Endothelial cell of umbilical vein (primary cell): Measurements from ENCODE around the gene RPS24. TPM values are rescaled to one million over a fixed set of nuclear protein-coding genes. Genes with fewer than 3 reads are reported as not detected.

ENCODE experiments used
- BruUV-seq: library from RNA; stranded (reverse); fragments of 400-500 nt; replicated peaks from 2 replicates; lab custom pipeline; 2021; lab: Mats Ljungman, UMichigan
- CTCF ChIA-PET: fragments of 300-600, 350-600 bp; sonication (Branson Sonifier 250); formaldehyde crosslinking; loops from one replicate; lab custom pipeline; 2021; ENCODE audit warnings: antibody characterized with exemption, inconsistent platforms; lab: Charles Lee
- POLR2A ChIA-PET: fragments of 300-600, 350-600 bp; sonication (Branson Sonifier 250); formaldehyde crosslinking; loops from one replicate; lab custom pipeline; 2021; ENCODE audit warnings: antibody characterized with exemption, inconsistent platforms; lab: Charles Lee
- DNase-seq: peaks from one replicate; pipeline ENCODE4 v3.0.0-alpha.2; 2011; ENCODE audit warnings: low read depth, low spot score
- FAIRE-seq: peaks from 2 replicates; lab custom pipeline; 2011; peaks lifted over from hg19 to GRCh38; lab: Jason Lieb, UNC
- H2AFZ ChIP-seq: 2 replicates; pipeline ENCODE4 v1.6.0; 2012; ENCODE audit warnings: low read depth, low read length, control low read depth, inconsistent platforms
- H3K27ac ChIP-seq: 2 replicates; pipeline ENCODE4 v1.5.1; 2011; ENCODE audit warnings: low read depth, mild to moderate bottlenecking, control low read depth, low read length, moderate library complexity; ENCODE audit not compliant: insufficient read depth
- H3K27me3 ChIP-seq, 2 experiments: 2 replicates each; pipeline versions ENCODE4 v1.6.0 to v1.6.1; 2011; ENCODE audit warnings: low read length in 2 of 2, mixed read lengths in 1 of 2; ENCODE audit not compliant: control insufficient read depth in 2 of 2, insufficient read depth in 2 of 2
- H3K36me3 ChIP-seq, 2 experiments: 2 replicates in 1 of 2; 3 replicates in 1 of 2; pipeline ENCODE4 v1.5.1; 2011; ENCODE audit warnings: low read length in 2 of 2, mild to moderate bottlenecking in 1 of 2, moderate library complexity in 1 of 2; ENCODE audit not compliant: control insufficient read depth in 2 of 2, insufficient read depth in 2 of 2; ENCODE audit errors: extremely low read depth in 1 of 2
- H3K4me1 ChIP-seq: 3 replicates; pipeline ENCODE4 v1.5.1; 2011; ENCODE audit warnings: mild to moderate bottlenecking, low read length; ENCODE audit not compliant: control insufficient read depth, insufficient read depth; ENCODE audit errors: extremely low read depth
- H3K4me2 ChIP-seq: 2 replicates; pipeline ENCODE4 v1.6.1; 2011; ENCODE audit warnings: low read length, control low read depth, mixed read lengths; ENCODE audit not compliant: insufficient read depth
- H3K4me3 ChIP-seq, 3 experiments: fragments of 200-600 bp in 1 of 3; sonication (generic), shearing (Covaris generic) in 1 of 3; replicated peaks in 1 of 3; 2 replicates each; pipeline ENCODE4 v1.5.1; 2011 to 2016; ENCODE audit warnings: control low read depth in 3 of 3, low read length in 3 of 3, mild to moderate bottlenecking in 2 of 3, inconsistent platforms in 1 of 3, low read depth in 1 of 3, moderate library complexity in 1 of 3; ENCODE audit not compliant: insufficient read depth in 1 of 3
- H3K79me2 ChIP-seq: 2 replicates; pipeline ENCODE4 v1.6.0; 2012; ENCODE audit warnings: low read length, inconsistent platforms; ENCODE audit not compliant: control insufficient read depth, insufficient read depth
- H3K9ac ChIP-seq: replicated peaks from 2 replicates; pipeline ENCODE3; 2011; ENCODE audit warnings: low read length, control low read depth; ENCODE audit not compliant: insufficient read depth; ENCODE audit errors: extremely low read depth
- H3K9me1 ChIP-seq: replicated peaks from 3 replicates; pipeline ENCODE4 v1.6.0; 2011; ENCODE audit warnings: mild to moderate bottlenecking, low read length; ENCODE audit not compliant: control insufficient read depth, insufficient read depth; ENCODE audit errors: extremely low read depth
- H3K9me3 ChIP-seq: replicated peaks from 2 replicates; pipeline ENCODE4 v1.5.1; 2012; ENCODE audit warnings: low read length, inconsistent platforms; ENCODE audit not compliant: control insufficient read depth, insufficient read depth
- H4K20me1 ChIP-seq: replicated peaks from 2 replicates; pipeline ENCODE3; 2011; ENCODE audit warnings: mild to moderate bottlenecking, low read length; ENCODE audit not compliant: control insufficient read depth, insufficient read depth; ENCODE audit errors: extremely low read depth
- EZH2 ChIP-seq: IDR thresholded peaks from 2 replicates; pipeline ENCODE4 v1.6.1; 2012; ENCODE audit warnings: borderline replicate concordance, low read depth, mild to moderate bottlenecking, moderate library complexity, low read length, inconsistent platforms; ENCODE audit not compliant: severe bottlenecking
- FOS ChIP-seq: IDR thresholded peaks from 2 replicates; pipeline ENCODE4 v1.6.1; 2011; ENCODE audit warnings: mild to moderate bottlenecking, low read length, moderate library complexity, borderline replicate concordance; ENCODE audit not compliant: insufficient read depth
- GATA2 ChIP-seq: IDR thresholded peaks from 2 replicates; pipeline ENCODE4 v1.7.0; 2011; ENCODE audit warnings: low read depth, mild to moderate bottlenecking, moderate library complexity, mixed read lengths, low read length; ENCODE audit not compliant: insufficient read length, insufficient read depth
- JUN ChIP-seq: IDR thresholded peaks from 2 replicates; pipeline ENCODE4 v1.6.1; 2011; ENCODE audit warnings: borderline replicate concordance, low read depth; ENCODE audit not compliant: insufficient read length, insufficient read depth
- MAX ChIP-seq: IDR thresholded peaks from 2 replicates; pipeline ENCODE4 v1.6.1; 2011; ENCODE audit not compliant: insufficient read depth, insufficient read length
- MYC ChIP-seq: IDR thresholded peaks from one replicate; pipeline ENCODE4 v1.6.1; 2011; ENCODE audit warnings: mild to moderate bottlenecking, low read depth, low read length
- POLR2A ChIP-seq: IDR thresholded peaks from 2 replicates; pipeline ENCODE4 v1.6.1; 2012; ENCODE audit warnings: low read depth, mild to moderate bottlenecking, control low read depth, low read length
- POLR2AphosphoS5 ChIP-seq: IDR thresholded peaks from 2 replicates; pipeline ENCODE4 v1.6.1; 2012; ENCODE audit warnings: low read depth, mild to moderate bottlenecking, control low read depth, low read length, moderate library complexity; ENCODE audit not compliant: insufficient read depth
- dilution Hi-C: fragments of 300-500 bp; cut with MboI; formaldehyde crosslinking; loops from one replicate; pipeline ENCODE4 v1.15.0; 2019; ENCODE audit warnings: low sequenced_read_pairs; ENCODE audit not compliant: extremely low pct_ligation_motif_present
- intact Hi-C: fragments of 100-400 bp; cut with micrococcal nuclease; formaldehyde crosslinking; loops from one replicate; pipeline ENCODE4 v1.10.0; 2022
- polyA plus RNA-seq, 4 experiments: library from polyadenylated mRNA; depleted of rRNA in 3 of 4; stranded (reverse) in 3 of 4; unstranded in 1 of 4; fragments of >200 nt; gene quantifications; 2 replicates each; pipeline versions ENCODE4 v1.2.1 to v1.2.3, GENCODE V29; 2011 to 2012; ENCODE audit warnings: missing spikeins in 1 of 4
- total RNA-seq: library from RNA; stranded (reverse); gene quantifications from 2 replicates; pipeline ENCODE4 v1.2.3, GENCODE V29; 2021
- TF ChIP-seq, protein P1 (sequence below), 2 donors: IDR thresholded peaks; 1 replicate in 1 of 2; 2 replicates in 1 of 2; pipeline ENCODE4 v1.5.1; 2011; ENCODE audit warnings: low read length in 2 of 2, mild to moderate bottlenecking in 2 of 2, moderate library complexity in 2 of 2, control low read depth in 1 of 2, inconsistent platforms in 1 of 2, low read depth in 1 of 2; ENCODE audit not compliant: insufficient read depth in 1 of 2; ENCODE audit errors: extremely low read depth in 1 of 2

The RPS24 gene
- total and polyA plus RNA-seq, 2 donors (not counting 3 experiments of a cell fraction or from before 2014, with no cell fraction given): 1,446 to 2,326 TPM

DNA sequence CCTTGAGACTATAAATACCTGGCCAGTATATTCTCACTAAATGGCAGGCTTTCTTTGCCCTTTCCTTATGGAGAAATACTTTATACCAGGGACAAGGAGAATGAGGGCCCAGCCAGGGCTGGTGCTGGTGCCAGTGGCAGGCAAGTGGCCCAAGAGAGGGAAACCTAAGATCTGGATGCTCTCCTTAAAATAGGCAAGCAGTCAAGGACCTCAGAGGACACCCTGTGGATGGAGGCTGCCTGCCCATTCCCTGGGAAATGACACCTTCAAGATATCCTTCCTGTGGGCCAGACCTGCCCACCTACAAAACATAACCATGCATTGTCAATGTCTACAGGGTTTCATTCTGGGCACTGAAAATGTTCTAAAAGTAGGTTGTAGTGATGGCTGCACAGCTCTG is 33.5 kb upstream of the RPS24 start:
- CTCF ChIA-PET: interaction anchor here (1.2 kb wide), 2 partner anchors 13 to 153 kb away, joined by 3 to 4 read pairs; no protein-coding TSS in a partner anchor
- H3K36me3 ChIP-seq: peaks cover 21 to 23% of the 10 kb centered on the region in 2 experiments
- FAIRE-seq: no peak
- no peaks in the 10 kb centered on the region for H3K9me3 ChIP-seq
- H3K4me3 ChIP-seq: no peak overlapping the region
- H4K20me1 ChIP-seq: no peaks in the 10 kb centered on the region
- POLR2A ChIA-PET: no interaction called here
- H3K27me3 ChIP-seq: no peaks in the 10 kb centered on the region
- no peak overlapping the region for H3K4me2 ChIP-seq
- no peaks in the 10 kb centered on the region for H3K9me1 ChIP-seq
- BruUV-seq: no TSS peak
- H3K79me2 ChIP-seq: no peaks in the 10 kb centered on the region
- no peaks in the 10 kb centered on the region for H3K4me1 ChIP-seq
- no peak overlapping the region for H2AFZ ChIP-seq
- H3K27ac ChIP-seq: no peak overlapping the region
- TF ChIP-seq POLR2A (no peak), FOS (no peak), JUN (no peak), MYC (no peak), GATA2 (no peak), MAX (no peak), POLR2AphosphoS5 (no peak), EZH2 (no peak)
- TF ChIP-seq, protein P1, sequence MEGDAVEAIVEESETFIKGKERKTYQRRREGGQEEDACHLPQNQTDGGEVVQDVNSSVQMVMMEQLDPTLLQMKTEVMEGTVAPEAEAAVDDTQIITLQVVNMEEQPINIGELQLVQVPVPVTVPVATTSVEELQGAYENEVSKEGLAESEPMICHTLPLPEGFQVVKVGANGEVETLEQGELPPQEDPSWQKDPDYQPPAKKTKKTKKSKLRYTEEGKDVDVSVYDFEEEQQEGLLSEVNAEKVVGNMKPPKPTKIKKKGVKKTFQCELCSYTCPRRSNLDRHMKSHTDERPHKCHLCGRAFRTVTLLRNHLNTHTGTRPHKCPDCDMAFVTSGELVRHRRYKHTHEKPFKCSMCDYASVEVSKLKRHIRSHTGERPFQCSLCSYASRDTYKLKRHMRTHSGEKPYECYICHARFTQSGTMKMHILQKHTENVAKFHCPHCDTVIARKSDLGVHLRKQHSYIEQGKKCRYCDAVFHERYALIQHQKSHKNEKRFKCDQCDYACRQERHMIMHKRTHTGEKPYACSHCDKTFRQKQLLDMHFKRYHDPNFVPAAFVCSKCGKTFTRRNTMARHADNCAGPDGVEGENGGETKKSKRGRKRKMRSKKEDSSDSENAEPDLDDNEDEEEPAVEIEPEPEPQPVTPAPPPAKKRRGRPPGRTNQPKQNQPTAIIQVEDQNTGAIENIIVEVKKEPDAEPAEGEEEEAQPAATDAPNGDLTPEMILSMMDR (IDR thresholded peaks at IDR 0.05; ENCODE audit: extremely low read depth in 1 of 2, insufficient read depth in 1 of 2, low read depth in 1 of 2, low read length in 2 of 2): no peak
- dilution Hi-C loops: no loop called here
- no peak for DNase-seq
- no peak overlapping the region for H3K9ac ChIP-seq
- intact Hi-C loops: no loop called here
